SK-N-DZ (cell line): Measurements from ENCODE around the gene AGAP1.
"Not testable (repeated sequence)": the region's sequence is repeated elsewhere in the genome, so short reads cannot be mapped to it uniquely, and the experiment has no call there.

Experiments
- DNase-seq: peaks from one replicate; pipeline ENCODE4 v3.0.0-alpha.2; 2015; ENCODE audit warnings: low spot score

AGAP1 gene

DNA sequence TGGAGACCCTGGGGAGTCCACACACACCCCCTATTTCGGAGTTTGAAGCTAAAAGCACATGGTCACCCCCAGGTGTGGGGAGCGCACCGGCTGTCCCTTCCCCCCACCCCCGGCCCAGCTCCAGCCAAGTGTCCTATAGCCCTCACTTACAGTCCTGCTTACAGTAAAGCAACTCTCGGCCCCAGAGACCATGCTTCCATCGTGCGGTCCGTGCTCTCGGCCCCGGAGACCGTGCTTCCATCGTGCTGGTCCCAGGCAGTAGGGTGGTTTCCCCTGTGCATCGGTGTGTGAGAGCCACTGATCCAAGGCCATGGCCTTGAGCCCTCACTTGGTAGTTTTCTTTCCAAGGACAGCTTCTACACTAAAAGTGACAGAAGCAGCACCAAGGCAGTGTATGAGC lies 625.6 kb downstream of the AGAP1 start:
- no peak for DNase-seq

DNA sequence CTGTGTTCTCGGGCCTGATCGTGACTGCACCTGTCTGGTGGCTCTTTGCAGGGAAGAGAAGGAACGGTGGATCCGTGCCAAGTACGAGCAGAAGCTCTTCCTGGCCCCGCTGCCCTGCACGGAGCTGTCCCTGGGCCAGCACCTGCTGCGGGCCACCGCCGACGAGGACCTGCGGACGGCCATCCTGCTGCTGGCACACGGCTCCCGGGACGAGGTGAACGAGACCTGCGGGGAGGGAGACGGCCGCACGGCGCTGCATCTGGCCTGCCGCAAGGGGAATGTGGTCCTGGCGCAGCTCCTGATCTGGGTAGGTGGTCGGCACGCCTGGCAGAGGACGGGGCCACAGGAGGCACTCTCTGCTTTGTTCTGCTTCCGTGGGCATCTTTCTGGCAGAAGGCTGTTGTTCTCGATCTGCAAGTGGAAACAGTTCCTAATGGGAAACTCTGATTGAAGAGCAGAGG lies 626.3 kb downstream of the AGAP1 start:
- no peak for DNase-seq

DNA sequence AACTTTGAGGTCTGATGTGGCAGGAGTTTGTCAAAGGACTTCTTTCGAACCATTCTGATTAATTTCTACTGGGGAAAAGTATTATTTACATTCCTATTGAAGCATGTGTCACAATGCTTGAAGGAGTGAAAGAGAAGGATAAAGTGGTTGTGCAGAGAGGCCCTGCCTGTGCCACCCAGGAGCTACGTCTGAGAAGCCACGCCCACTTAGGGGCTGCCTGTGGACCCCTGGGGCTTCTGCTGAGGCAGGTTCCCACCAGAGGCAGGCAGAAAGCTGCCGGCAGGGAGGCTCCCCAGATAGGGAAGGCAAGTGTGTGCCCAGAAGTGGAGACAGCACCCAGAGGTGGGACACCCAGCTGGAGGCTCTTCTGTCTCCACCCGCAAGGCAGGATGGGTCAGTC lies 627.0 kb downstream of the AGAP1 start:
- DNase-seq, result no peak

DNA sequence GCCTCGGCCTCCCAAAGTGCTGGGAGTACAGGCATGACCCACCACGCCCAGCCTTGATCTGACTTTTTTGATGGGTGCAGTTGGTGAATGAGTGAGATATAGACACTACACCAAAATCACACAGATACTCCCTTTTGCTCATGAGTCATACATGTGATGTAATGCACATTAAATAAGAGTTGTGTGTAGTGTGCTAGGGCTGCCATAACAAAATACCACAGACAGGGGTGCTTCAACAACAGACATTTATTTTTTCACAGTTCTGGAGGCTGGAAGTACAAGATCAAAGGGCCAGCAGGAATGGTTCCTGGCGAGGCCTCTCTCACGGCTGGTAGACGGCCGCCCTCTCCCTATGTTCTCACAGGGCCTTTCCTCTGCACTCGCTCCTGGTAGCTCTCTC lies 627.7 kb downstream of the AGAP1 start:
- no peak for DNase-seq

DNA sequence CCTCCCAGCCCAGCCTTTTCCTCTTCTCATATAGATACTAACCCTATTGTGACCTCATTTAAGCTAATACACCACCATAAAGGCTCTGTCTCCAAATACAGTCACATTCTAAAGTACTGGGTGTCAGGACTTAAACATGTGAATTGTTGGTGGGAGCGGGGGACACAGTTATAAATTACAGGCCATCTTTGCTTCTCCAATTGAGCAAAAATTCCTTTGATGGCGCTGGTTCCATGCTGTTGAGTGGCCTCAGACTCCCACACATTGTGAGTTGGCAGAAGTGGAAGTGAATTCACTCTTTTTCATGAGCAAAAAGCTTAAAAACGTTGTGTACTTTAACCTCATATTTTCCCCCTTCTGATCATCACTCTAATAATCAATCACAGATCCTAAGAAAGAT lies 628.4 kb downstream of the AGAP1 start:
- DNase-seq, result no peak

DNA sequence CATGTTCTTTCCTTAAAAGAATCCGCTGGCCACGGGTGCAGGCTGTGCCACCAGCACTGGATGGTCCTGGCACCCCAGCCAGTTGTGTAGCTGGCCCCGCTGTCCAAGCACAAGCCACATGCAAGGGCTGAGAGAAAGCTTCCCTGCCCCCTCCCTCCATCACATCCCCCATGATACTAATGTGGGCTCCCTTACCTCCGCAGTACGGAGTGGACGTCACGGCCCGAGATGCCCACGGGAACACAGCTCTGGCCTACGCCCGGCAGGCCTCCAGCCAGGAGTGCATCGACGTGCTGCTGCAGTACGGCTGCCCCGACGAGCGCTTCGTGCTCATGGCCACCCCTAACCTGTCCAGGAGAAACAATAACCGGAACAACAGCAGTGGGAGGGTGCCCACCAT lies 629.9 kb downstream of the AGAP1 start:
- no peak for DNase-seq

DNA sequence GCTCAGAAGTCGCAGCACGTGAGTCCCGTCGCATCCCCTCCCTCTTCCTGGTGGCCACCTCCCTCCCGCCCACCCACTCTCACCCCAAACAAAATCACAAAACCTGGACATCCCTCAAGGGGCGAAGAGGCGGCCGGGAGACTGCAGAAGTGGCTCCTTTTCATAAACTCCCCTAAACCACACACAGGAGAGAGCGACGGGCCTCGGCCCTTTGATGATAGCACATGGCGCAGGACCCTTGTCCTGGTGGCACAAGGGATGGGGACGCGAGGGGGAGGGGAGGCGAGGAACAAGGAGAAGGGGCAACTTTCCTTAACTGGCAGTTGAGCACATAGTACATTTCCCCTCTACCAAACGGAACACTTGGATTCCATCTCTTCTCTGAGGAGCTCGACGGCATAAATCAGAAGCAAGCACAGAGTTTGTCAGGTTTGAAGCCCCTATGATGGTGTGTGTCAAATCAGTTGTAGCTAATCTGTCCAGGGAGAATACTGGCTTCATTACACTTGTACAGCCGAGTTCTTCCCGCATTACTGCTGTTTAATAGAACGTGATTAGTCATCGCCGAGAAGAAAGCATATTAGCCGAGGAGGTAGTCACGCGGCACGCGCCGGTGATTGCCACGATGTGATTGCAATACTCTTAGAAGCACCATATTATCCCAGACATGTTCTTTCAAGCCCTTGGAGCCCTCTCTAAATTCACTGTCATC lies 630.5 kb downstream of the AGAP1 start:
- DNase-seq, result no peak

DNA sequence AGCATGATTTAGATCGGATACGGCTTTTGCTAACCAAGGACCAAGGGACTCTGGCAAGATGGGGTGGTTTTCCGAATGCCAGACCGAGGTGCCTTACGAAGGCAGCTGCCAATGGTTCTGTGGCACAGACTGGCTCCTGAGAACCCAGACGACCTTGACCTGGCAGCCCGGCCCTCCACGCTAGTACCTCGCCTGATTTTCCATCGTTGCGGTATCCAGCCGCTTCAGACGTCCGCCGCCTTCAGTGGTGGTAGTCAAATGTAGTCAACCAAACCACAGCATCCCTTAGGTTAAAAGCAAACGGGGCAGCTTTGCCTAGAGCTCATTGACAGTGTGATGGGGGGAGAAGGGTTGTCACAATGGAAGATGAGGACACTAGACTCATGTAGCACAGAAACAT lies 631.7 kb downstream of the AGAP1 start:
- DNase-seq, result no peak

DNA sequence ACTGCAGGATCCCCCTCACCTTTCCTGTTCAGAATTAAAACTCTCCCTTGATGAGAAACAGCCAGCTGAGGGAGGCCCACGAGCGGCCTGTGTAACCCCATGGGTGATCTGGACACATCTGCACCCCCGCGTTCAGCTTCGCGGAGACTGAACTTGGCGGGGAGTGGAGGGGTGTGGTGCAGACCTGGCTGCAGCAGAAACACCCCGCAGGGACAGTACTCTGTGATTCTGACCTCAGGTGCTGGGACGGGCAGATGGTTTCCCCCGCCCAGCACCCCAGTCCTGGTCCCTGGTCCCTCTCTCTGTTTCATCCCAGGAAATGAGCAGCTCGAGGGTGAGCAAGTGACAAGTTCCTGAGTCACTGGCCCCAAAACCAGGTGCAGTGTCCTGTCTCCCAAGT lies 633.2 kb downstream of the AGAP1 start:
- no peak for DNase-seq

DNA sequence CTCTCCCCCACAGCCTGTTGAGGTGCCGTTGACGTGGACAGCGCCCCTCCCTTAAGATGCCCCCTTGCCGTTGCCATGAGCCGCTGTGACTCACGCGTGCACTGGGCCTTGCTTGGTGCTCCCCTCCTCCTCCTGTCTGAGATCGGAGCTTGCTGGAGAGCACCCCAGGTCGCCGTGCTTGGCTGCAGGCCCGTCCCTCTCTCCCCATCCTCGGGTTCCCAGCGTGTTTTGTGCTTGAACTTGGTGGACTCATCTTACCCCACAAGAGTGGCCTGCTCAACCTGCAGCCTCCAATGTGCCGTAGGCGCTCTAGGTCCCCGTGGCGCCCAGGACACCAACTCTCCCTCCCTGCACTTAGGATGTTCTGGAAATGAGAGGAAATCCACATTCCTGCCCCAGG lies 634.5 kb downstream of the AGAP1 start:
- DNase-seq, result no peak

DNA sequence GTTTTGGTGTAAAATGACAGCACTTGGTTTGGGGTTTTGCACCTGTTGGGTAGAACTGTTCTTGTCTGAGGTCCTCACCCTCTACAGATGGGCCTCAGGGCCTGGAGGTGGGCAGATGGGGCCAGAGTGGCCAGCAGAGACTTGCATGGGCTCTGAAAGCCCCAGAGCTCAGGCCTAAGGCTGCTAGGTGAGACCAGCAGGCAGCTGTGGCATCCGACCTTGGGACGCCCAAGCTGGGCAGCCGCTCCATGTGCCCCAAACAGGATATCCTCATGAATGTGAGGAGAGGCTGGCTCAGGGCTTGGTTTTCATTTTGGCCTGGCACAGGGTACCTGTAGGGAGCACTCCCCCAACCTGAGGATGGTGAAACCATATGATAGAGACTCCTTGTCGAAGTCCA lies 636.1 kb downstream of the AGAP1 start:
- DNase-seq, result no peak

DNA sequence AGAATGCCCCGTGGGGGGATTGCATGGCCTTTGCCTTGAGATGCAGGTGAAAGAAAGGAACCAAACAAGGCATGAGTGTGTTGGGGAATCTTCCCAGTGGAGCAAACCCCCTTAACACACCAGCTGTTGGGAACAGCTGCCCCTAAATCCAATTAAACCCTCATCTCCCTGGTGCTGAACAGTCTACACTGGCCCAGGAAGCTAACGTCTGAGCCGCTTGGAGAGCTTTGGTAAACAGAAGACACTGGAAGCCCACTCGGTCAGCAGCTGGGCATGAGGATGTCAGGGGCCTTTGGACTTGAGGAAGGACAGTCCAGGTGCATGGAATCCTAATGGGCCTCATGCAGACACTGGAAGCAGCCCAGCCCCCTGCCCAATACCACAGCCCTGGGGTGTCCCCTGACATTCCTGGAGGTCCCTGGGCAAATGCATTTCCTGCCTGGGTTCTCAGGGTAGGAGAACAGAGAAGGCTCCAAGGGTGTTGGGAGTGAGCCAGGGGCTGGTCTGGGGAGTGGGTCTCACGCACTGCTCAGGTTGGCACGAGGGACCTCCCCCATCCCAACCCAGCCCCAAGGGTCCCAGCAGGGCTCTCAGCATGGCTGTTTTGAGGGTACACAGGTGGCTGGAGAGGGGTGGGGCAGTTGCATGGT lies 636.6 kb downstream of the AGAP1 start:
- no peak for DNase-seq

DNA sequence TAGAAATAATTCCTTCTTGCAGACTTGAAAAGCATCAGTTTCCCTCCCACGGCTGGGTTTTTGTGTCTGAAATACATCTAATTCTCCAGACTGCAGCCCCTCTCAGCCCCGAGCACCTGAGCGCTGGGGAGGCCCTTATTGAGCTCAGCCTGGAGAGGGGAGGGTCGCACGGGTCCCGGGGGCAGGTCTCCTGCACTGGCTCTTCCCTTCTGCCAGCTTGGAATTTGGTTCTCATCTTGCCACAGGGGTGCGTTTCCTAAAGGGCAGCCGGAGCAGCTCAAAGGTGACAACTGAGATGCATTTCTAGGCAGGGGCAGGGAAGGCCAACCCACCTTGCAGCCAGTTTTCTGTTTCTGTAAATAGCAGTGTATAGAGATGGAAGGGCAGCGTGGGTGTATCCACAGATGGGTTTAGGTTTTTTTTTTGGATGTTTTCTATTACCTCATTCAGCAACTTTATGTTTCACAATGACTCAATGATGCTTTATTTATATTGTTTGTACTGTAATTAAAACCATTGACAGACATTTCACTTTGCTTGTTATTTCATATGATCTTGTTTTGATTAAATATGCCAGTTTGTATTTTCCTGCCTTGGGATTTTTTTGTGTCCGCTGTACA lies 637.3 kb downstream of the AGAP1 start:
- no peak for DNase-seq

DNA sequence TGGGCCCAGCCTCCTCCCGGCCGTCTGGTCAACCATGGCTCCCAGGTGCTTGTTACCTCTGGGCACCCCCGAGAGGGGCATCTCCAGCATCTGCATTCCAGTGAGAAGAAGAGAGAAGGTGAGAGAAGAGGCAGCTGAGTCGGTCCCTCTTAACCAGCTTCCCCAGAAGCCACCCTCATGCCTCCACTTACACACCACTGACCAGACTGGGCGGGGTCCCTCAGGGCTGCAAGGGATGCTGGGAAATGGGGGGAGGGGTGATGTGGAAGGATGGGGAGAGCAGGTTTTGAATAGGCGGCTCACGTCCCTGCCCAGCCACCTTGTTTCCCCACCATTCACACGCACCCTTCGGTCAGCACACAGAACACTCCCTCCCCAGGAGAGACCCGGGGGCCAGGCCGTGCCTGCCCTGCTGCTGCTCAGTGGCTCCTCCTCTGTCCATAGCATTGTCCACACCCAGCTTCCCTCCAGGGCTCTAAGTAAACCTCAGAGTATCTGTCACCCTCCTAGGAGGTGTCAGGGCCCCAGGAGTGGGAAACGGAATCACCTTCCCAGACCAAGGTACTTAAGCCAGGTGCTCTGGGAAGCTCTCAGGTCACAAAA lies 639.7 kb downstream of the AGAP1 start:
- no peak for DNase-seq

DNA sequence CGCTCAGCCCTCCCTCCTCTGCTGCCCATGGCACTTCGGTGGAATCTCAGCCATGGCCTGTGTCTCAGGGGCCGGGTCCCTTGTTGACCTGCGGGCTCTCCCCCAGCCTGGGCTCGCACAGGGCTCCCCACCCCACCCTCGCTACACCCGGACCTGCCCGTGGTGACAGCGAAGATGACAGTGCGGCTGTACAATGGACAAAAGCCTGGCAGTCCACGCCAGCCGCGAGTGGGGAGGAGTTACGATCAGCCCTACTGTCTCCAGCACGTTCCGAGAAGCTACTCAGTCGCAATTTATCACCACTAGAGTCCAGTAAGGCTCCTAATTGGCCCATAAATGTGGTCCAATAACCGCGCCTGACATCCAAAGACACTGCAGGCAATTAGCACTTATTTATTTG lies 642.7 kb downstream of the AGAP1 start:
- DNase-seq, result no peak

DNA sequence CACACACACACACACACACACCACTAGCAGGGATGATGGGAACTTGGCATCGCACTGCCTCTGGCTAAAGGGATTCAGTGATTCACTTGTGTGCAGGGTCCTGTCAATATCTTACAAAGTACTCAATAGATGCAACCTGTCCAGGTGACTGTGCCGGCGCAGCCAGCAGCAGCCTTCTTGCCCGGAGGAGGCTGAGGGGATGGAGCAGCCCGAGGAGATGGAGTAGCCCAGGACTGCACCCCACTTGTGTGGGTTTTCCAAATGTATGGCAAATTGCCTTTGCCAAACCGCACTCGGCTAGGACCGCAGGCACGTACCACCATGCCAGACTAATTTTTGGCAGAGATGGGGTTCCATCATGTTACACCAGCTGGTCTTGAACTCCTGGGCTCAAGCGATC lies 643.2 kb downstream of the AGAP1 start:
- DNase-seq, result no peak

DNA sequence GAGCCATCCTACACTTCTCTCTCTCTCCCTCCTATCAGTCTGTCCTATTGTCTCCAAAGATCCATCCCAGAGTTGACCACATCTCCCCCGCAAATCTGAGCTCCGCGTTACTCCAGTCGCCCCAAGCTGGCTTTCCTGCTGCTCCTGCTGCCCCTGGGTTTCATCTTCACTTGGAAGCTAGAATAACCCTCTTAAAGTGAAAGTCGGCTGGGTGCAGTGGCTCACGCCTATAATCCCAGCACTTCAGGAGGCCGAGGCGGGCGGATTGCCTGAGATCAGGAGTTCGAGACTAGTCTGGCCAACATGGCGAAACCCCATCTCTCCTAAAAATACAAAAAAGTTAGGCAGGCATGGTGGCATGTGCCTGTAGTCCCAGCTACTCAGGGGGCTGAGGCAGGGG lies 647.8 kb downstream of the AGAP1 start:
- not testable (repeated sequence) for DNase-seq

DNA sequence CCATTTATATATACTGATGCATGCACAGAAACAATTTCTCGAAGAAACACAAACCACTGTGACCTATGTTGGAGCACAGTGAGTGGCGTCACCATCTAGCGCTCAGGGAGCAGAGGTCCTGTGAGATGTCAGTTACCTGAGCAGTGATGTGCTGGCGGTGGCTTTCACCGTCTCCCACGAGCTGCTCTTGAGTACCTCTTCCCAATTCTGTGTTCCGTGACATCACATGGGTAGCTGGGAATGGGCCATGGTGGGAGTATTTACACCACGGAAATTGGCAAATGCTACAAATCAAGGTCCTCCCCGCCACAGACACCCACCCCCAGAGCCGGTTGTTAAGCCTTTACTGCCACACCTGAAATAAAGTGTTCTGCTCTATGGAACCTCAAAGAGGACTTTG lies 650.0 kb downstream of the AGAP1 start:
- no peak for DNase-seq

DNA sequence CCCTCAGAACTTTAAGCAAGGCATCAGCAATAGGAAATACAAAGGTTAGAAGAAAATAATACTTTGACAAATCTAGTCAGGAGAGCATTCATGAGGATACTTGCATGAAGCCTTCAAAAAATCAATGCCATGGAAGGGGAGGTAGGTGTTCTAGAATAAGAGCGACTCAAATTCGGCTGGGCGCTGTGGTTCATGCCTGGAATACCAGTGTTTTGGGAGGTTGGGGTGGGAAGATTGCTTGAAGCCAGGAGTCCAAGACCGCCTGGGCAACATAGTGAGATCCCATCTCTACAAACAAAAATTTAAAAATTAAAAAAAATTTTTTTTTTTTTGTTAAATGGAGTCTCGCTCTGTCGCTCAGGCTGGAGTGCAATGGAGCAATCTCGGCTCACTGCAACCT lies 652.6 kb downstream of the AGAP1 start:
- DNase-seq, result no peak

DNA sequence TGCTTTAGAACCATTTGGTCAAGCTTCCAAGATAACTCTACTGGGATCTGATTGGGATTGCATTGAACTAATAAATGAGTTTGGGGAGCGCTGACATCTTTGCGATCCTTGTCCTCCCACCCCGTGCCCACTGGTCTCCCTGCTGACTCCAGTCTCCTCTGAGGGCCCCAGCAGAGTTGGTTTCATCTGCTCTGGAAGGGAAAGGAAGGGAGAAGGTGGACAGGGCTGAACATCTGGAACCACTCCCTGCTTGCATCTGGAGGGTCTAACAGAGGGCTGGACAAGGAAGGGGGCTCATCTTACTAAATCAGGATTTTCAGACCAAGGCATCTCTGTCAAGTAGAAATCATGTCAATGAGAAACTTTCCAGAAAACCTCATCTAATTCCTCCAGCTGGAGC lies 661.6 kb downstream of the AGAP1 start:
- DNase-seq, result no peak

DNA sequence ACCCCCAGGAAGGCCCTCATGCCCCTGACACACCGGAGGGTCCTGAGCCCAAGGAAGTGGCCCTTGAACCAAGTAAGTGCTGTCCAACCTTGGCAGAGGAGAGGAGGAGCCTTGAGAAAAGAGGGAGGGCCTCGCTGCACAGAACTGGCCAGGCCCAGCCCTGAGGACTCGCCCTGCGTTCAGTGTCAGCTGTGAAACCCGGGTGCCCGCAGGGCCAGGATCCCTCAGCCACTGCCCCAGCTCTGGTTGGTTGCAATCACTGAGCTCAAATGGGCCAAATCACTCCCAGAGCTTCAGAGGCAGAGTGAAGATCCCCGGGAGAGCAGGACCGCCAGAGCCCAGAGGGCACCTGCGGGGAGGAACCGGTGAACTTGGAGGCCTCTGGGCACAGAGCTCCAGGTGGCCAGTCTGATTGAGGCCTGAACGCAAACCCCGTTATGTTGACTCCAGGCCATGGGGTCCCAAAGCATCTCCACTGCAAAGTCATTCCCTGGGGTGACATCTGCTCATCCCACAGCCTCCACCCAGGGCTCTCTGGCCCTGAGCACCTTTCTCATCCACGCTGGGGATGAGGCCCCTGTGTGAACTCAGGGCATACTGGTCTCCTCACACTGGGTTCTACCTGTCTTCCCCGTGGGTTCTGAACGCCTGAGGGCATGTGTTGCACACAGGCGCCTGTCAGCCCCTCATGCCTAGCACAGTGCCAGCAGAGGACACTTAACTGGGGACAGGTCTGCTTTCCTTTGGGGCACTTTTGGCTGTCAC lies 662.4 kb downstream of the AGAP1 start:
- no peak for DNase-seq

DNA sequence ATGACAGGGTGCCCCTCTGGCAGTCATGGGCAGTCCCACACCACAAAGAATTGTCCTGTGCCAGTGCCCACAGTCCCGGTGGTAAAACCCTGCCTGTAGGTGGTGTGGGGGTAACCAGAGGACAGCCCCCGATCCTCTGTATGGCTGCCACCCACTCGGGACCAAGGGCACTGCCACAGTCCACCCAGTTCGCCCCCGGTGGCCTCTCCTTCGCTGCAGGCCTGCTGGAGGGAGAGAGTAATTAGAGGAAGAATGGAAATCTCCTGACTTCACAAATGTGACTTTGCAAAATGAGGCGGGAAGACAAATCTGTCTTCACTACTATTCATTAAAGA lies 663.0 kb downstream of the AGAP1 start:
- no peak for DNase-seq
